GM12878 (cell line): Measurements from ENCODE around the gene ORAI1. TPM values are rescaled to one million over a fixed set of nuclear protein-coding genes. Genes with fewer than 3 reads are reported as not detected.

Experiments used
- ATAC-seq: fragments of 200-7000 bp; cut with Tn5 transposase; 3 replicates; pipeline ENCODE4 v1.9.1; 2020; ENCODE audit warnings: mild to moderate bottlenecking, moderate library complexity
- BruUV-seq: library from RNA; stranded (reverse); fragments of 400-500 nt; replicated peaks from 2 replicates; lab custom pipeline; 2021; lab: Mats Ljungman, UMichigan
- CTCF ChIA-PET: fragments of 300-600 bp; sonication (Branson Sonifier 250); formaldehyde crosslinking; extraction: SDS; loops from one replicate; lab custom pipeline; 2021; ENCODE audit warnings: inconsistent platforms; lab: Yijun Ruan, JAX
- POLR2A ChIA-PET: fragments of 350-600 bp; formaldehyde crosslinking; extraction: SDS; loops from one replicate; lab custom pipeline; 2021; ENCODE audit warnings: inconsistent platforms; lab: Charles Lee
- RAD21 ChIA-PET: fragments of 300-600 bp; sonication (Branson Sonifier 250); formaldehyde crosslinking; loops from one replicate; lab custom pipeline; 2023; ENCODE audit warnings: antibody characterized with exemption; ENCODE audit not compliant: unreplicated experiment; lab: Charles Lee
- SMC1A ChIA-PET: fragments of 300-600 bp; sonication (Branson Sonifier 250); formaldehyde crosslinking; loops from one replicate; lab custom pipeline; 2023; ENCODE audit not compliant: unreplicated experiment, uncharacterized antibody; lab: Charles Lee
- DNase-seq: peaks from one replicate; pipeline ENCODE4 v3.0.0-alpha.2; 2011; ENCODE audit warnings: low read depth, low spot score
- FAIRE-seq: peaks from 3 replicates; lab custom pipeline; 2011; peaks lifted over from hg19 to GRCh38; lab: Jason Lieb, UNC
- H2AFZ ChIP-seq: 2 replicates; pipeline ENCODE4 v1.6.0; 2011; ENCODE audit warnings: low read depth, low read length, control low read depth; ENCODE audit not compliant: control insufficient read depth
- H3K27ac ChIP-seq: 2 replicates; pipeline ENCODE4 v1.5.1; 2011; ENCODE audit warnings: control low read depth; ENCODE audit not compliant: control insufficient read depth, insufficient read depth
- H3K27me3 ChIP-seq, 2 experiments: replicated peaks in 1 of 2; 2 replicates each; pipeline versions ENCODE4 v1.6.0 to v1.6.1; 2011; ENCODE audit warnings: low read length in 1 of 2; ENCODE audit not compliant: control insufficient read depth in 2 of 2, insufficient read depth in 2 of 2
- H3K36me3 ChIP-seq, 2 experiments: 2 replicates each; pipeline ENCODE4 v1.5.1; 2011; ENCODE audit warnings: low read length in 1 of 2; ENCODE audit not compliant: control insufficient read depth in 2 of 2, insufficient read depth in 2 of 2
- H3K4me1 ChIP-seq: 2 replicates; pipeline ENCODE4 v1.6.1; 2011; ENCODE audit warnings: mild to moderate bottlenecking, low read length, moderate library complexity, mixed read lengths; ENCODE audit not compliant: control insufficient read depth, insufficient read depth
- H3K4me2 ChIP-seq: 2 replicates; pipeline ENCODE4 v1.6.0; 2011; ENCODE audit warnings: control low read depth; ENCODE audit not compliant: control insufficient read depth, insufficient read depth
- H3K4me3 ChIP-seq: fragments of 200-600 bp; sonication (generic); 2 replicates; pipeline ENCODE4 v1.5.1; 2016
- H3K79me2 ChIP-seq: 2 replicates; pipeline ENCODE4 v1.6.0; 2011; ENCODE audit warnings: low read length; ENCODE audit not compliant: control insufficient read depth, insufficient read depth
- H3K9ac ChIP-seq: 2 replicates; pipeline ENCODE4 v1.8.0; 2011; ENCODE audit warnings: low read length, control low read depth, mixed read lengths; ENCODE audit not compliant: control insufficient read depth, insufficient read depth
- H3K9me3 ChIP-seq: replicated peaks from 3 replicates; pipeline ENCODE4 v1.5.1; 2011; ENCODE audit warnings: mild to moderate bottlenecking, low read length; ENCODE audit not compliant: control insufficient read depth, insufficient read depth
- H4K20me1 ChIP-seq: 2 replicates; pipeline ENCODE4 v1.6.0; 2011; ENCODE audit not compliant: control insufficient read depth, insufficient read depth
- MEF2A ChIP-seq: IDR thresholded peaks from 2 replicates; pipeline ENCODE4 v1.6.1; 2011; ENCODE audit warnings: low read depth, mild to moderate bottlenecking, low read length, moderate library complexity; ENCODE audit not compliant: insufficient read depth
- NBN ChIP-seq: fragments of 450-650 bp; IDR thresholded peaks from 2 replicates; pipeline ENCODE4 v1.6.1; 2016
- RELB ChIP-seq: fragments of 450-650 bp; IDR thresholded peaks from 2 replicates; pipeline ENCODE4 v1.6.1; 2017; ENCODE audit warnings: low read depth, mild to moderate bottlenecking, moderate library complexity
- SIN3A ChIP-seq: IDR thresholded peaks from 2 replicates; pipeline ENCODE4 v1.6.1; 2012; ENCODE audit warnings: low read depth, low read length, improper control_type of control experiment
- SREBF2 ChIP-seq: IDR thresholded peaks from 2 replicates; pipeline ENCODE4 v1.6.1; 2012; ENCODE audit warnings: mild to moderate bottlenecking, low read length
- YBX1 ChIP-seq: fragments of 450-650 bp; IDR thresholded peaks from 2 replicates; pipeline ENCODE4 v1.6.1; 2016; ENCODE audit warnings: antibody characterized with exemption
- WGBS: methylation state at CpG from one replicate; pipeline ENCODE4 v1.1.6; 2016; ENCODE audit warnings: low lambda C conversion rate; ENCODE audit not compliant: insufficient replicate concordance, insufficient coverage; ENCODE audit errors: missing lambda C conversion rate; 5-methylcytosine and 5-hydroxymethylcytosine counted together
- in situ Hi-C: fragments of 300-500 bp; cut with MboI; formaldehyde crosslinking; loops from 9 replicates; pipeline ENCODE4 v1.14.3; 2018; ENCODE audit warnings: mixed read lengths
- intact Hi-C: fragments of 100-400 bp; cut with micrococcal nuclease; formaldehyde crosslinking; loops from one replicate; pipeline ENCODE4 v1.14.2; 2022; ENCODE audit not compliant: unreplicated experiment
- polyA plus RNA-seq, 11 experiments: library from polyadenylated mRNA; depleted of rRNA in 4 of 11; unstranded in 6 of 11; stranded (reverse) in 5 of 11; fragments of >200 nt; fragmentation: Nextera tagmentation in 4 of 11; fragmentation: Illumina TruSeq in 1 of 11; extraction: Ambion mirVana in 4 of 11; extraction: Trizol in 1 of 11; gene quantifications; 1 replicate in 1 of 11; 2 replicates in 10 of 11; pipeline versions ENCODE4 v1.2.1 to v1.2.3, GENCODE V29; 2011 to 2016; ENCODE audit warnings: inconsistent platforms in 2 of 11, missing spikeins in 2 of 11, low read depth in 1 of 11
- total RNA-seq, 4 experiments: library from RNA; depleted of rRNA in 3 of 4; stranded (reverse); fragments of >200 nt in 3 of 4; fragmentation: Illumina TruSeq in 1 of 4; extraction: Trizol in 1 of 4; gene quantifications; 2 replicates each; pipeline versions ENCODE4 v1.2.1 to v1.2.3, GENCODE V29; 2013 to 2021
- TF ChIP-seq, protein P1 (sequence below): IDR thresholded peaks from 2 replicates; pipeline ENCODE4 v1.6.1; 2012; ENCODE audit warnings: mild to moderate bottlenecking, low read depth, low read length
- TF ChIP-seq, protein P2 (sequence below): IDR thresholded peaks from 2 replicates; pipeline ENCODE4 v1.6.1; 2011; ENCODE audit warnings: borderline replicate concordance, low read depth, mild to moderate bottlenecking, moderate library complexity, mixed read lengths, low read length; ENCODE audit not compliant: insufficient read depth; ENCODE audit errors: extremely low read length

Gene ORAI1
- total and polyA plus RNA-seq, 10 of the 15 experiments (the other 5 are each of a cell fraction or from before 2014, with no cell fraction given): 5.5 to 33.1 (median 11.8) TPM

DNA sequence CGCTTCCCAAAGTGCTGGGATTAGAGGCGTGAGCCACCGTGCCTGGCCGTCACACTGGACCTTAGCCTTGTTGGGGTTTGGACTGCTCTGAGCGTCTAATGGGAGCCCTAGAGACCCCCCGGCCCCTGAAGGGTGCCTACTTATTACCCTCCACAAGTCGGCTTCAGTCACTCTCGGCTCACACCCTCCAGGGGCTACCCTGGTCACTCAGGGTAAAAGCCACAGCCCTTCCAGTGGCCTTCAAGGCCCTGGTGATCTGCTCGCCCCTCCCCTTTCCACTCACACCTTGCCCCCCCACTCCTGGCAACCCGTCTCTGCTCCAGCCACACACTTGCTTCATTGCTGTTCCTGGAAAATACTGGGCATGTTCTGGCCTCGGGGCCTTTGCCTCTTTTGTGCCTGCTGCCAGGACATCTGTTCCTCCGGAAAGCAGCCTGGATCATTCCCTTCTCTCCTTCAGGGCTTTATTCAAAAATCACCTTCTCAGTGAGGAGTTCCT lies 46.7 kb downstream of the ORAI1 start (continued):
- TF ChIP-seq, protein P1, sequence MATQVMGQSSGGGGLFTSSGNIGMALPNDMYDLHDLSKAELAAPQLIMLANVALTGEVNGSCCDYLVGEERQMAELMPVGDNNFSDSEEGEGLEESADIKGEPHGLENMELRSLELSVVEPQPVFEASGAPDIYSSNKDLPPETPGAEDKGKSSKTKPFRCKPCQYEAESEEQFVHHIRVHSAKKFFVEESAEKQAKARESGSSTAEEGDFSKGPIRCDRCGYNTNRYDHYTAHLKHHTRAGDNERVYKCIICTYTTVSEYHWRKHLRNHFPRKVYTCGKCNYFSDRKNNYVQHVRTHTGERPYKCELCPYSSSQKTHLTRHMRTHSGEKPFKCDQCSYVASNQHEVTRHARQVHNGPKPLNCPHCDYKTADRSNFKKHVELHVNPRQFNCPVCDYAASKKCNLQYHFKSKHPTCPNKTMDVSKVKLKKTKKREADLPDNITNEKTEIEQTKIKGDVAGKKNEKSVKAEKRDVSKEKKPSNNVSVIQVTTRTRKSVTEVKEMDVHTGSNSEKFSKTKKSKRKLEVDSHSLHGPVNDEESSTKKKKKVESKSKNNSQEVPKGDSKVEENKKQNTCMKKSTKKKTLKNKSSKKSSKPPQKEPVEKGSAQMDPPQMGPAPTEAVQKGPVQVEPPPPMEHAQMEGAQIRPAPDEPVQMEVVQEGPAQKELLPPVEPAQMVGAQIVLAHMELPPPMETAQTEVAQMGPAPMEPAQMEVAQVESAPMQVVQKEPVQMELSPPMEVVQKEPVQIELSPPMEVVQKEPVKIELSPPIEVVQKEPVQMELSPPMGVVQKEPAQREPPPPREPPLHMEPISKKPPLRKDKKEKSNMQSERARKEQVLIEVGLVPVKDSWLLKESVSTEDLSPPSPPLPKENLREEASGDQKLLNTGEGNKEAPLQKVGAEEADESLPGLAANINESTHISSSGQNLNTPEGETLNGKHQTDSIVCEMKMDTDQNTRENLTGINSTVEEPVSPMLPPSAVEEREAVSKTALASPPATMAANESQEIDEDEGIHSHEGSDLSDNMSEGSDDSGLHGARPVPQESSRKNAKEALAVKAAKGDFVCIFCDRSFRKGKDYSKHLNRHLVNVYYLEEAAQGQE: no peak

DNA sequence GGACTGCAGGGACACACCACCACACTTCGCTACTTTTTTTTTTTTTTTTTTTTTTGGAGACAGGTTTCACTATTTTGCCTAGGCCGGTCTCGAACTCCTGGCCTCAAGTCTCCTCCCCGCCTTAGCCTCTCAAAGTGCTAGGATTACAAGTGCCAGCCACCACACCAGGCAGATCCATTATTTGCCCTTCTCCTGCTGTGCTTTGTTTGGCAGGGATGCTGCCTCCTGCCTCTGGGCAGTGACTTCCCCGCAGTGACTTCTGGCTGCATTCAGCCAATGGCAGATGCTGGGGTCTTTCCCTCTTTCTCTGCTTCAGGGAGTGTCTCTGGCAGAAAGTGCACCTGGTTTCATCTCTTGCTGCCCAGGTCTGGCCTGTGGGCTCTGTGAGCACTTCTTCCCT lies 49.9 kb downstream of the ORAI1 start:
- in situ Hi-C loops (no loop called here), intact Hi-C loops (no loop called here)
- WGBS: 80% methylated on average over 4 of the region's 5 CpGs
- Histone ChIP-seq H3K79me2 (no peaks in the 10 kb centered on the region), H3K27me3 (no peaks in the 10 kb centered on the region), H2AFZ (no peak overlapping the region), H3K36me3 (no peaks in the 10 kb centered on the region), H3K9ac (no peak overlapping the region), H3K4me1 (peaks cover 9% of the 10 kb centered on the region), H3K4me3 (no peak overlapping the region), H4K20me1 (no peaks in the 10 kb centered on the region), H3K27ac (no peak overlapping the region), H3K9me3 (no peaks in the 10 kb centered on the region), H3K4me2 (no peak overlapping the region)
- ATAC-seq: no peak
- no peak for DNase-seq
- TF ChIP-seq RELB (no peak), SIN3A (no peak), YBX1 (no peak), MEF2A (no peak), SREBF2 (no peak), NBN (no peak)
- TF ChIP-seq, protein P2, sequence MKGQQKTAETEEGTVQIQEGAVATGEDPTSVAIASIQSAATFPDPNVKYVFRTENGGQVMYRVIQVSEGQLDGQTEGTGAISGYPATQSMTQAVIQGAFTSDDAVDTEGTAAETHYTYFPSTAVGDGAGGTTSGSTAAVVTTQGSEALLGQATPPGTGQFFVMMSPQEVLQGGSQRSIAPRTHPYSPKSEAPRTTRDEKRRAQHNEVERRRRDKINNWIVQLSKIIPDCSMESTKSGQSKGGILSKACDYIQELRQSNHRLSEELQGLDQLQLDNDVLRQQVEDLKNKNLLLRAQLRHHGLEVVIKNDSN: no peak
- no TSS peak for BruUV-seq
- no peak for FAIRE-seq
- CTCF ChIA-PET: interaction anchor here (2.0 kb wide), 1 partner anchor 123 kb away, joined by 10 read pairs; no protein-coding TSS in a partner anchor
- POLR2A ChIA-PET: no interaction called here
- RAD21 ChIA-PET: no interaction called here
- SMC1A ChIA-PET: interaction anchor here (1.2 kb wide), 1 partner anchor 8 kb away, joined by 3 read pairs; no protein-coding TSS in a partner anchor
